Natural killer cell (primary cell): ENCODE measurements around the gene NACC2. TPM values are rescaled to one million over a fixed set of nuclear protein-coding genes. Genes with fewer than 3 reads are reported as not detected.

Experiments used
- ATAC-seq, 3 donors: fragments of 150-1000 bp in 2 of 3; fragments of 200-7000 bp in 1 of 3; cut with Tn5 transposase; 1 replicate in 1 of 3; 2 replicates in 2 of 3; pipeline ENCODE4 v1.10.0; 2021; ENCODE audit warnings: mild to moderate bottlenecking in 2 of 3, moderate library complexity in 2 of 3
- DNase-seq, 2 donors: peaks; one replicate each; pipeline versions ENCODE4 v3.0.0 to v3.0.0-alpha.2; 2013 to 2021; ENCODE audit warnings: mixed read lengths in 1 of 2
- H3K27ac ChIP-seq: one replicate; pipeline ENCODE4 v1.5.1; 2013; ENCODE audit warnings: mild to moderate bottlenecking, low read length
- H3K27me3 ChIP-seq: one replicate; pipeline ENCODE4 v1.6.1; 2013; ENCODE audit warnings: low read length; ENCODE audit not compliant: control insufficient read depth, insufficient read depth
- H3K36me3 ChIP-seq: one replicate; pipeline ENCODE4 v1.6.1; 2013; ENCODE audit warnings: low read length; ENCODE audit not compliant: control insufficient read depth, insufficient read depth
- H3K4me1 ChIP-seq: one replicate; pipeline ENCODE4 v1.6.1; 2013; ENCODE audit warnings: low read length; ENCODE audit not compliant: control insufficient read depth, insufficient read depth
- H3K4me3 ChIP-seq: one replicate; pipeline ENCODE4 v1.5.1; 2013; ENCODE audit warnings: low read length
- H3K9me3 ChIP-seq: one replicate; pipeline ENCODE4 v1.6.1; 2013; ENCODE audit warnings: low read length; ENCODE audit not compliant: control insufficient read depth, insufficient read depth
- H3K27ac Mint-ChIP-seq, 2 donors: one replicate each; pipeline ENCODE4 v1.8.0; 2022; ENCODE audit warnings: mild to moderate bottlenecking in 2 of 2, mixed read lengths in 2 of 2, moderate library complexity in 1 of 2
- H3K27me3 Mint-ChIP-seq, 2 donors: one replicate each; pipeline ENCODE4 v1.8.0; 2022; ENCODE audit warnings: low read depth in 2 of 2, mixed read lengths in 2 of 2
- H3K36me3 Mint-ChIP-seq: one replicate; pipeline ENCODE4 v1.8.0; 2022; ENCODE audit warnings: mixed read lengths
- H3K4me1 Mint-ChIP-seq, 2 donors: one replicate each; pipeline ENCODE4 v1.8.0; 2022; ENCODE audit warnings: mixed read lengths in 2 of 2
- H3K4me3 Mint-ChIP-seq: one replicate; pipeline ENCODE4 v1.8.0; 2022; ENCODE audit warnings: mild to moderate bottlenecking, moderate library complexity, mixed read lengths
- H3K9me3 Mint-ChIP-seq, 2 donors: one replicate each; pipeline ENCODE4 v1.8.0; 2022; ENCODE audit warnings: mixed read lengths in 2 of 2
- CTCF ChIP-seq: fragments of 200-600 bp; IDR thresholded peaks from one replicate; pipeline ENCODE4 v1.8.0; 2022; ENCODE audit warnings: antibody characterized with exemption
- WGBS: methylation state at CpG from one replicate; pipeline ENCODE4 v1.1.7; 2013; ENCODE audit warnings: missing lambda C conversion rate; ENCODE audit not compliant: insufficient coverage; 5-methylcytosine and 5-hydroxymethylcytosine counted together
- intact Hi-C: fragments of 100-400 bp; cut with micrococcal nuclease; formaldehyde crosslinking; loops from one replicate; pipeline ENCODE4 v1.14.2; 2022
- total RNA-seq, 4 donors: library from RNA; stranded (reverse); fragments of 120-200 nt in 1 of 4; gene quantifications; one replicate each; pipeline versions ENCODE4 v1.2.3 to v1.2.4, GENCODE V29; 2013 to 2022

Gene NACC2
- total RNA-seq = 10 to 100 TPM; 14.5 to 21.6 (median 21.2) TPM
- 8.7 TPM for total RNA-seq (2013)

- Mint-ChIP-seq H3K27me3 (no peaks in the 10 kb centered on the region), H3K27ac (peak within 1 kb of the TSS; percentile 62 to 83), H3K9me3 (no peaks in the 10 kb centered on the region), H3K4me3 (peak within 1 kb of the TSS; percentile 89), H3K36me3 (no peaks in the 10 kb centered on the region), H3K4me1 (peaks cover 12 to 59% of the 10 kb centered on the region in 2 donors)
- WGBS = 2% methylated on average over 143 of the region's 143 CpGs
- Histone ChIP-seq H3K4me3 (peak within 1 kb of the TSS; percentile 50), H3K36me3 (no peaks in the 10 kb centered on the region), H3K27ac (peak within 1 kb of the TSS; percentile 72), H3K27me3 (no peaks in the 10 kb centered on the region), H3K9me3 (no peaks in the 10 kb centered on the region), H3K4me1 (peaks cover 48% of the 10 kb centered on the region)
- TF ChIP-seq CTCF = no peak
- DNase-seq = peak; percentile 44 to 47
- peak; percentile 29 to 41 (median 33) for ATAC-seq
- intact Hi-C loops = no loop called here
Observed at GRCh38 chr9:136095070-136096058, at the start of gene NACC2. Gene NACC2, minus strand, starts transcription at chr9:136095289. Its CDS starts 44,768 bp downstream, at chr9:136050521.

- Histone ChIP-seq H3K27ac (no peak overlapping the region), H3K27me3 (no peaks in the 10 kb centered on the region), H3K4me3 (no peak overlapping the region), H3K4me1 (no peaks in the 10 kb centered on the region), H3K9me3 (no peaks in the 10 kb centered on the region), H3K36me3 (no peaks in the 10 kb centered on the region)
- intact Hi-C loops = no loop called here
- H3K27ac Mint-ChIP-seq = no peak overlapping the region
- DNase-seq (no peak), ATAC-seq (no peak)
- H3K4me3 Mint-ChIP-seq = no peak overlapping the region
- no peaks in the 10 kb centered on the region for H3K9me3 Mint-ChIP-seq
- TF ChIP-seq CTCF = no peak
- H3K4me1 Mint-ChIP-seq = no peaks in the 10 kb centered on the region
- WGBS = 92% methylated on average over 11 of the region's 11 CpGs
- H3K36me3 Mint-ChIP-seq = no peaks in the 10 kb centered on the region
- no peaks in the 10 kb centered on the region for H3K27me3 Mint-ChIP-seq
Observed at GRCh38 chr9:136144450-136144849, 49.4 kb upstream of the NACC2 start.

- Histone ChIP-seq H3K9me3 (no peaks in the 10 kb centered on the region), H3K4me3 (no peak overlapping the region), H3K27ac (no peak overlapping the region), H3K27me3 (no peaks in the 10 kb centered on the region), H3K36me3 (no peaks in the 10 kb centered on the region), H3K4me1 (no peaks in the 10 kb centered on the region)
- no peak for ATAC-seq
- Mint-ChIP-seq H3K36me3 (no peaks in the 10 kb centered on the region), H3K27ac (no peak overlapping the region), H3K9me3 (no peaks in the 10 kb centered on the region), H3K27me3 (peaks cover 0 to 3% of the 10 kb centered on the region in 2 donors), H3K4me3 (no peak overlapping the region), H3K4me1 (no peaks in the 10 kb centered on the region)
- intact Hi-C loops = no loop called here
- DNase-seq = peak in 1 of 2 donors; percentile 28
- WGBS = 66% methylated on average over 13 of the region's 16 CpGs
- no peak for TF ChIP-seq CTCF
Observed at GRCh38 chr9:136143215-136144001, 48.3 kb upstream of the NACC2 start.
